ENCODE results near the gene CASZ1.

Gene CASZ1, protein sequence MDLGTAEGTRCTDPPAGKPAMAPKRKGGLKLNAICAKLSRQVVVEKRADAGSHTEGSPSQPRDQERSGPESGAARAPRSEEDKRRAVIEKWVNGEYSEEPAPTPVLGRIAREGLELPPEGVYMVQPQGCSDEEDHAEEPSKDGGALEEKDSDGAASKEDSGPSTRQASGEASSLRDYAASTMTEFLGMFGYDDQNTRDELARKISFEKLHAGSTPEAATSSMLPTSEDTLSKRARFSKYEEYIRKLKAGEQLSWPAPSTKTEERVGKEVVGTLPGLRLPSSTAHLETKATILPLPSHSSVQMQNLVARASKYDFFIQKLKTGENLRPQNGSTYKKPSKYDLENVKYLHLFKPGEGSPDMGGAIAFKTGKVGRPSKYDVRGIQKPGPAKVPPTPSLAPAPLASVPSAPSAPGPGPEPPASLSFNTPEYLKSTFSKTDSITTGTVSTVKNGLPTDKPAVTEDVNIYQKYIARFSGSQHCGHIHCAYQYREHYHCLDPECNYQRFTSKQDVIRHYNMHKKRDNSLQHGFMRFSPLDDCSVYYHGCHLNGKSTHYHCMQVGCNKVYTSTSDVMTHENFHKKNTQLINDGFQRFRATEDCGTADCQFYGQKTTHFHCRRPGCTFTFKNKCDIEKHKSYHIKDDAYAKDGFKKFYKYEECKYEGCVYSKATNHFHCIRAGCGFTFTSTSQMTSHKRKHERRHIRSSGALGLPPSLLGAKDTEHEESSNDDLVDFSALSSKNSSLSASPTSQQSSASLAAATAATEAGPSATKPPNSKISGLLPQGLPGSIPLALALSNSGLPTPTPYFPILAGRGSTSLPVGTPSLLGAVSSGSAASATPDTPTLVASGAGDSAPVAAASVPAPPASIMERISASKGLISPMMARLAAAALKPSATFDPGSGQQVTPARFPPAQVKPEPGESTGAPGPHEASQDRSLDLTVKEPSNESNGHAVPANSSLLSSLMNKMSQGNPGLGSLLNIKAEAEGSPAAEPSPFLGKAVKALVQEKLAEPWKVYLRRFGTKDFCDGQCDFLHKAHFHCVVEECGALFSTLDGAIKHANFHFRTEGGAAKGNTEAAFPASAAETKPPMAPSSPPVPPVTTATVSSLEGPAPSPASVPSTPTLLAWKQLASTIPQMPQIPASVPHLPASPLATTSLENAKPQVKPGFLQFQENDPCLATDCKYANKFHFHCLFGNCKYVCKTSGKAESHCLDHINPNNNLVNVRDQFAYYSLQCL (N-terminal part only)

DNA sequence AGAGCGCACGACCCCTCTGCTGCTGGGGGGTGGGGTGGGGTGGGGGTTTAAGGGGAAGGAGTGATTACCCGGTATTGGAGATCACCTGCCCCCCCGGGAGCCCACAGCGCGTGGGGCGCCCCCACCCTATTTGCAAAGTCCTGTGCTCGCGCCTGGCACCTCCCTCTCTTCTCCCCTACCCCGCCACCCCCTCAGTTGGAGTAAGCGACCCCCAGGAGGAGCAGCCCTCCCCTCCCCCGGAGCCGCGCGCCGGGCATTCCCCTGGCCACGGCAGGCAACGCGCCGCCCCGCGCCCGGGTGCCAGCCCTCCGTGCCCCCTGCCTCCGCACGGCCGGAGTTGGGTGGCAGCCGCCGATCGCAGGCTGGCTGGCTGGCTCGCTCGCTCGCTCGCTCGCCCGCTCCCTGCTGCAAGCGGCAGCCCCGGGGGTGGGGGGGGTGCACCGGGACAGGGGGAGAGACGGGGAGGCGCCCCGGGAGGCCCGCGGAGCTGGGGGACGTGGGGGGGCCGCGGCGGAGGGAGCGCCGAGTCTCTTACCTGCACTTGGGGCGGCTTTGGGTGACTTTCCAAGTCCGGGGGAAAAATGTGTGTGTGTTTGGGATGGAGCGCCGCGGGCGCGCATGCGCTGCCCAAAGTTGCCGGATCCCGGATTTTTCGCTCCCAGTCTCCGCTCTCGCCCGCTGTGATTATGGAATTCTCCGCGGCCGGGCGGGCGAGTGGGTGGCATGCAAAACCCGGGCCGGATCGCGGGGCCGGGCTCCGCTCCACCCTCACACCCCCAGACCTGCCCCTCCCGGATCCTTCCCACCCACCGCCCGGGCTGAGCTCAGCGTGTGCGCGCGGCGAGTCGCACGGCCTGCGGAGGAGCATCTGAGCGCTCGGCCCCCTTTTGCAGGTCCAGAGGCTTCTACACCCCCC lies at the start of gene CASZ1:
Gene CASZ1, minus strand, starts transcription at position 618 of the 916 bp plus-strand sequence. CDS start 102,757 bp downstream, outside the sequence.
- DNase-seq, result no peak

DNA sequence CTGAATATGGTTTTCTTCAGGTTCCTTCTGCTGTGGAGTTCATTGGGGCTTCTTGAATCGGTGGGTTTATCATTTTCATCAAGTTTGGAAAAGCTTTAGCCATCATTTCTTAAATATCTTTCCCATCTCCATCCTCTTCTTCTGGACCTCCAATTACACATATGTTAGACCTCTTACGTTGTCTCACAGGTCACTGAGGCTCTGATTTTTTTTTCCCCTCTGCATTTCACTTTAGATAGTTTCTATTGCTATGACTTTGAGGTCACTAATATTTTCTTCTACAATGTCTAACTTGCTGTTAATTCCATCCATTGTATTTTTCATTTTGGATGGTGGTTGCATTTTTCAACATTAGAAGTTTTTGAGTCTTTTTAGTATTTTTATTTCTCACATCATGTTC lies 47.3 kb upstream of the CASZ1 start:
- DNase-seq, result no peak

DNA sequence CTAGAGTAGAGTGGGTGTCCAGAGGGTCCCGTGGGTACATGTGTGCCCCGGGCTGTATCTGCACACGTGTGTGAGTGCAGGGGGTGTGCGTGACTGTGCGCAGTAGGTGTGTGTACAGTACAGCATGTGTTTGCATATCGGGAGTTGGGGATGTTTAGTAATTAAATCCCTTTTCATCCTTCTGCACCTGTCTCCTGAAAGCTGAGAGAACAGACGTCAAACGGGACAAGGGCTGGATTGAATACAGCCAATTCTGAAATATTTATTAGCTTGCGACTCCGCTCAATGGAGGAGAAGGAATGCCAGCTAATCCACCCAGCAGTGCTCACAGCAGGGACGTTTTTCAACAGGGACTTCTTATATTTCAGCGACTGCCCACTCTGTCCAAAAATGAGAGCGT lies 44.7 kb upstream of the CASZ1 start:
- no peak for DNase-seq

DNA sequence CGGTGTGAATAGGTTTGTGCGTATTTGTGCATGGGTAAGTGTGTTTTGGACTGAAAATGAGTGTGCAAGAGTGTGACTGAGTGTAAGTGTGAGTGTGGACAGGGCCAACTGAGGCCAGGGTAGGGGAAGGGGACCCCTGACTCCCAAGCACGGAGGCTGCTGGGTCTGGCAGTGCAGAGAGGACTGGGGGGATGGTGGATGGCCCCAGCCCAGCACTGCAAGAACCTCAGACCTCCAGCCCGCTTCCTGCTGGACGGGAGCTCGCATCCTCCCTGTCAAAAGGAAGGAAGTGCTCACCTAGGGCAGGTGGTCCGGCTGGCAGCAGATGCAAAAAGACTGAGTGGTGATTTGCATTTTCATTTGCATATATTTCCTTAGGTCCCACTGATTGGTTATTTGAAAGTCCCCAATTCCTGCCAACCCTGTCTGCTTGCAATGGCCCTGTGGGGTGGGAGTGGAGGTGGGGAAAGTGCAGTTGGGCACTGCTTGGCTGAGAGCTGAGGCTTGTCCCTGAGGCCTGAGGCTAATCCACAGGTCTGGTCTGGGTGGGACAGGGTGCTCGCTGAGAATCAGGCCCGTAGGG lies 42.8 kb upstream of the CASZ1 start:
- no peak for DNase-seq

DNA sequence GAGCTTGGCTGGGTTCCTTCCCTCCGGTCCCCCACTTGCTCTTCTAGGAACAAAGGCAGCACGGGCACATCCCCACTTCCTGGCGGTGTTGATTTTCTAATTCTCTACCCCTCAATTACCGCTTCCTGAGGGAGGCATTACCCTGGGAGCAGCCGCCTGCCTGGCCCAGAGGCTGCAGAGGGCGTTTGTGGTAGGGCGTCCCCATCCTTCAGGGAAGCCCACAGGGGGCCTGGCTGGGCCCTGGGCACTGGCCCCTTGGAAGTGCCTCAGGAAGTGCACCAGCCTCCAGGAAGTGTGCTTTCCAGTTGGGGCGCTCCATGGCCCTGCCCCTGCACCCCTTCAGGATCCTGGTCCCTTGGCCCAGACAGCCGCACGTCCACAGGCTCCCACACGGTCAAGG lies 42.1 kb upstream of the CASZ1 start:
- DNase-seq, result no peak

DNA sequence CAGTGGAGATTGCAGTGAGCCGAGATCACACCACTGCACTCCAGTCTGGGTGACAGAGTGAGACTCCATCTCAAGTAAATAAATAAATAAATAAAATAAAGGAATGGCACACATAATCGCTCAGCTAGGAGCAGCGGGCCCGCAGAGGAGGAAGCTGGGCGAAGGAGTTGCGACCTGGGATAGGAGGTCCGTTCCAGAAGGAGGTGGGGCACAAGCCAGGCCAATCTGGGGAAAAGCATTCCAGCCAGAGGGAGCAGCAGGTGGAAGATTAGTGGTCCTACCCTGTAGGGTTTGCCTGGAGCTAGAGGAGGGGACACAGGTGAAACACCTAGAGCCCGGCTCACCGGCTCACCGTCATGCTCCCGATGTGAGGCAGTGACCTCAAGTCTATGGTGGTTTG lies 40.3 kb upstream of the CASZ1 start:
- DNase-seq, result no peak

DNA sequence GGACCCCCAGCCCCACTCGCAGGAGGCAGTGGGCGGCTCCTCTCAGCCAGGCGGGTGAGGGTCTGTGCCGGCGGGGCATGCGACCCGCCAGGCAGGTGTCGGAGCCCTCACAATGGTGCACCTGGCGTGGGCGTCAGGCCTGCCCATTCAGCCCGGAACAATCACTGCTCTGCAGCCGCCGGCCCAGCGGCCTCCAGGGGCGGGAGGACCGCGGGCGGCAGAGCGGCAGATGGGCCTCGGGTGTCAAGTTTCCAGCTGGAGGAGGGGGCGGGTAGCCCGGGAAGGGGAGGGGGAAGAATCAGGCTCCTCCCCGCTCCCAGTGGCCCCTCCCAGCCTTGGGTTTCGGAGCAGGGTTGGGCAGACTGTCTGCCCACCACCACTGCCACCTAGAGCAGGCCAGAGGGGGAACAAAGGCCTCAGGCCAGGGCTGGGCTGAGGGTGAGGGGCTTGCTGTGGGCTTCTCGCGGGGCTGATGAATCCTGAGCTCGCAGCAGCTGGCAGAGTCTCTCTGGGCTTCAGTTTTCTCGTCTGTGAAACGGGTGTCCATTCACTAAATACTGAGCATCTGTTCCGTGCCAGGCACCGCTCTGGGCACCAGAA lies 39.5 kb upstream of the CASZ1 start:
- no peak for DNase-seq

DNA sequence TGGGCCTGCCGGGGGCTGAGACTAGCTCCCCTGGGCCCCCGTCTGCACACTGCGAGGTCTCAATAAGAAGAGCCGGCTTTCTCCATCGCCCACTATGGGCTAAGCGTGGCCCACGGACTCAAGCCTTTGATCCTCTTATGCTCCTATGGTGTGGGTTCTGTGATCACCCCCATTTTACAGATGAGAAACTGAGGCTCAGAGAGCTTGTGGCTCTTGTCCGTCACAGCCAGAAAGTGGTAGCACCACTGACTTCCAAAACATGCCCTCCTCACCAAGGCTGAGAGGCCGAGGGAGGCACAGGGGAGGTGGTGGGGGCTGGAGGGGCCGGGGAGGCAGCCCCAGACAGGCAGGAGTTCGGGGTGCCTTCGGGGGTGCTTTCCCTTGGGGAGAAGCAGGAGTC lies 39.0 kb upstream of the CASZ1 start:
- no peak for DNase-seq

DNA sequence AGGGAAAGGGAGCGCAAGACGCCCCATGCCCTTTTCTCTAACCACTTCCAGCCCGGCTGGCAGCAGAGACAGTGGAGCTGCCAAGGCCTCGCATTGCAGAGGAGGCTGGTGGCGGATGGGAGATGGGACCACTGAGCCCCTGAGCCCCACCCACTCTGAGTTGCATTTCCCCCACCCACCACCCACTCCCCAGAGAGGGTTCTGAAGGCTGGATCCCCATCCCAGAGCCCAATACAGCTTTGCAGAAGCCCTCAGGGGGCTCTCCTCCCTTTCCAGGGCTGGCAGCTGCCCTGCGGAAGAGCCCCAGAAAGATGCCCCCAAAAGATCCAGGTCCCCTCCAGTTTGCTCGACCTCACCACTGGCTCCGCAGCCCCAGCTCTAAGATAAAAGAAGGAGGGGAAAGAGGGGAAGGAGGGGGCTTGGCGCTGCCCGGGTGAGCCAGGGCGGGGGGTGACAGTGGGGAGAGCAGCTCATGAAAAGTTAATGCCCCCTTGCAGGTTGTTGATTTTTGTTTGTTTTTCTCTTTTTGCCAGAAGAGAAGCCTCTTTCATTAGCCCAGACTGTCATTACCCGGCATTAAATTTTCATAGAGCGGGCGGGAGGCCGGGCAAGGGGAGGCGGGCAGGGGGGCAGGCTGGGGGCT lies 38.4 kb upstream of the CASZ1 start:
- no peak for DNase-seq

DNA sequence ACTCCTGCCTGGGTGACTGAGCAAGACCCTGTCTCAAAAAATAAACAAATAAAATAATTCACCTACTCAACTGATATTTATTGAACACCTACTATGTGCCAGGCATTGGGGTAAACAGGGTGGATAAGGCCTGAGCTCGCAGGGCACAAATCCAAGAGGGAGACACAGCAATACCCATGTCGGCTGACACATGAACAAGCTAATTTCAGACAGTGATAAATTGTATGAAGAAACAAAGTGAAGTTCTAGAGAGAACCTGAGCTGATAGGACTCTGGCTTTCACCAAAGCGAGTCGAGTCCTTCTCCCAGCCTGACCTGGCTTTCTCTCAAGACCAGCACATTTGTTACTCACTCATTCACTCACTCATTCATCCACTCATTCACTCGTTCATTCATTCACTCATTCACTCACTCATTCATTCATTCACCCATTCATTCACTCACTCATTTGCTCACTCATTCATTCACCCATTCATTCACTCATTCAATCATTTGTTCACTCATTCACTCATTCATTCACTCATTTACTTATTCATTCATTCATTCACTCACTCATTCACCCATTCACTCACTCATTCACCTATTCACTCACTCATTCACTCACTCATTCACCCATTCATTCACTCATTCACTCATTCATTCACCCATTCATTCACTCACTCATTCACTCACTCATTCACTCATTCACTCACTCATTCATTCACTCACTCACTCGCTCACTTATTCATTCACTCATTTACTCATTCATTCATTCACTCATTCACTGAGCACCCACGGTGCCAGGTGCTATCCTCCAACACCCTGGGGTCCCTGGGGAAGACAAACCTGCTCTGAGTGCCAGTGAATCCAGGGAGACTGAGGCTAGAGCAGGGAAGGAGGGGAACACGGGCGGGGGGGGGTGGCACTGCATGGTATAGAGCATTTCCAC lies 37.4 kb upstream of the CASZ1 start:
- DNase-seq, result no peak

DNA sequence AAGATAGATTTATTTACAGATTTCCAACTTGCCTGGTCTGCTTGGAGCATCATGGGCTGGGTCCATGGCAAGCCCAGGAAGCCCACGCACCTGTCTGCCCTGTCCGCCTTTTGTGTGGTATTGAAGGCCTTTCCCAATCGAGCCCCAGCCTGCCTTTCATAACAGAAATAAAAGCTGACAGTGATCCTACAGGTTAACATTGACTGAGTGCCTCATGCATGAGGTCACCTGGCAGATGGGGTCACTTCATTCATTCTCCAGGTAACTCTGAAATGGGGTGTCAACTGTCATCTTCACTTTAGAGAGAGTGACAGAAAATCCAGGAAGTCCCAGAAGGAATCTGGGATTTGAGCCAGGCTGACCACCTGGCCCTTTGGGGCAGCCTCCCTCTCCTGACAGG lies 36.3 kb upstream of the CASZ1 start:
- DNase-seq, result no peak

DNA sequence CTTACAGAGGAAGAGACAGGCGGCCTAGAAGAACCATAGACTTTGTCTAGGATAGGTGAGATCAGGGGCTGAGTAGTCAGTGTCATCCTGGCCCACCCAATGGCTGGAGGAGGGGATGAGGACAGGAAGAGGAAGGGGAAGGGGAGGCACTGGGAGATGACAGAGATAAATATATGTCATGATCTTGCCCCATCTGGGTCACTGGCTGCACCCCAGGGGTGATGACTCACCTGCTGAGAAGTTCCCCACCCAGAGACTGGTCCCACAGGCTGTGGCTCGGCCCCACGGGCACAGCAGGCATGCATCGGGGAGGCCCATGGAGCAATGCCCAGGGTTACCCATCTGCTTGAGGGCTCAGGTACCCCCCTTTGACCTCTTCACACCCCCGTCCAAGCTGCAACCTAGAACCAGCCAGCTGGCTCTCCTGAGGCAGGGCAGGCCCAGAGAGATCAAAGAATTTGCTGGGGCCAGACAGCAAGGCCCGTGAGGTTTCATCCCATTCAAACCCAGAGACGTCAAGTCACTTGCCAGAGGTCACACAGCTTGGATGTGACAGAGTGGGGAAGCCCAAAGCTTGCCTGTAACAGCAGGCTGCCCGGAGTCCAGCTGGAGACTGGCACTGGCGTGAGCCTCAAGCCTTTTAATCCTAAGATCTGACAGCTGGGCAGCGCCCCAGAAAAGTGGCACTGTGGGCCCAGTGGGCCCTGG lies 34.7 kb upstream of the CASZ1 start:
- DNase-seq, result no peak

DNA sequence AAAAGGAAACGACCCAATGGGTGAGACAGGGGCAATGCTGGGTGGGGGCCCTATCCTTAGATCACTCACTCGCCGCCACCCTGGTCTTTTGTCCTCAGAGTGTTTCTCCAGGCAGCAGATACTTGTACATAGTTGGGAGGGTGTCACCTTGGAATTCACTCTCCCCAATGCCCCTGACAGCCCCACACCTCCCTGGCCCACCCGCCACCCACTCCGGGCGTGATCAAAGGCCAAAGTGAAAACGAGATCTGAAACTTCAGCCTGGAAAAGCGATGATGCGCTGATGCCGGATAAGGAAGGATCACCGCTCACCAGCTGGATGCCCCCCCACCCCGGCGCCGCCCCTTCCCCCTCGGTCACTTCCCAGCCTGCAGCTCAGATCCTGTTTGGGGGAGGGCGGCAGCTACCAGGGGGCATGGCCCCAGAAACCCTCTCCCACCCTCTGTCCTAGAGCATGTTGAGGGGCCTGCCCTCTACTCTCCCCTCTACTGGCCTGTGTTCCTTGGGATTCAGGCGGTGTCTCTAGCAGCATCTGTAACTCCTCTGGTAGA lies 33.6 kb upstream of the CASZ1 start:
- no peak for DNase-seq

DNA sequence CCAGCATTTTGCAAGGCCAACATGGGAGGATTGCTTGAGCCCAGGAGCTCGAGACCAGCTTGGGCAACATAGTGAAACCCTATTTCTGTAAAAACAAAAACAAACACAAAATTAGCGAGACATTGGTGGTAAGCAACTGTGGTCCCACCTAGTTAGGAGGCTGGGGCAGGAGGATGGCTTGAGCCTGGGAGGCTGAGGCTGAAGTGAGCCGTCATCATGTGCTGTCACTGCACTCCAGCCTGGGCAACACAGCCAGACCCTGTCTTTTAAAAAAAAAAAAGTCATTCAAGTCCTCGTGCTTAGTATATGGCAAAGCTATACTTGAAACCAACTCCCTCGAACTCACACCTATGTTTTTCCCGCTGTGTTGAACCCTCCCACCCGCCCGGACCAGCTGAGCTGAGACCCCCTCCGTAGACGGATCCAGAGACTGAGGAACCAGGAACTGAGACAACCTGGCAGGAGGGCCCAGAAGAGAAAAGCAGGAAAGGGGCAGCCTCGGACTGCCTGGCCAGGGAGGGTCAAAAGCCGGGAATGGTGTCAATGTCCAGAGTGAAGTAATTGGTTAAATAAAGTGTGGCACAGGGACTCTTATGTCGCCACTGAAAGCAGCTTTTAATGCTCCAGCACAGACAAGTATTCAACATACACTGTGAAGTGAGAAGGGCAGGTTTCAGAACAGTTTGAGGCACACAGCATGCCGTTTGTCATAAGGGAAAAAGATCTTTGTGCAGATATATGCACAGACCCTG lies 32.8 kb upstream of the CASZ1 start:
- no peak for DNase-seq

DNA sequence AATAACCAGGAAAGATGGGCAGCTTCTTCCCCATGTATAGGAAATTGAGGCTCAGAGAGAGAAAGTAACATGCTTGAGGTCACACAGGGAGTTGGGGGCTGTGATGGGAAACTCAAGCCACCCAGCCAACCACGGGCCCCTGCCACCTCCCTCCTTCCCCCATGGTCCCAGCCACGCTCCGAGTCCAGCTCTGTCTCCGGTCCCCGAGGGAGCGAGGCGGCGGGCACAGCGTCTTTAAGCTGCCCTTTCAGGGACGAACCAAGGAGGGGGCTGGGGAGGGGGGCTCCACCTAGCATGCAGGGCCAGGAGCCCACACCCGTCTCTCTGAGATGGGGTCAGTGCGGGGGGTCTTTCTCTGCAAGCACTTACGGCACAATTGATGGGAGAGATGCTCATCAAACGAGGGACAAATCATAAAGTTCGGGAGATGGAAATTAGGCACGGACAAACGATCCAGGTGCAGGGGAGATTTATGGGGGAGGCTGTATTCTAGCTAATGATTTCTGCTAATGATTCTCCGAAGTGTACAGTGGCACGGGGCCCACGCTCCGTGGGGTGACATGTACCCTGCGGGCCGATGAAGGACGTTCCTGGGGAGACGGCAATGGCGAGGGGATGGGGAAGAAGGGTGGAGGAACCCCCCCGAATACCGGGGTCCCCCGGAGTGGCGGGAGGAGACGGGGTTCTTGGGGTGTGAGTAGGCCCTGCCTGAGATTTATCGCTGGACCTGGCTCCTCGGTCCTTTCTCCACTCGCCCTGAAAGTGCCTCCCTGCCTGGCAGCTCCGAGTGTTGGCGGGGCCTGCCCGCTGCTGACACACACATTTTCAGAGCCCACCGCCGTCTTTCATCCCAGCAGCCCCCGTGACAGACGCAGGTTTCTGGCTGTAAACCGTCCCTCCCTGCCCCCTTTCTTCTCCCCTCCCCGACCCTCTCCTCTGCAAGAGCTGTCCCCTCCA lies 31.2 kb upstream of the CASZ1 start:
- DNase-seq, result no peak

DNA sequence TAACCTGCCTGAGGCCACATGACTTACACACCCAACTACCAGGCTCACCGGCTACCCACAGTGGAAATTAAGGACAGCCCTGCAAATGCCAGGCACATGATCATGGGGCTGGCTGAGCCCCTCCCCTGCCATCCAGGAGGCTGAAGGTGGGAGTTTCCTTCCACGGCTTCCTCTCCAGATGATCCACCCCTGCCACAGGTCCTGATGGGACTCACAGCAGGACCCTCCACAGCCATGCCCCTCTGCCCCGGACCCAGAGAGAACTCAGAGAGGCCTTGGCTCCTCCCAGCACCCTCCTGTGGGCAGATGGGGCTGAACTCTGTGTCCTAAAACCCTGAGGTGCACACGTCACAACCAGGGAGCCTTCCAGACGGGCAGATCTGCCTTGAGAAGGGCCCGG lies 29.1 kb upstream of the CASZ1 start:
- no peak for DNase-seq

All from stimulated activated CD4-positive, alpha-beta T cell treated with anti-CD3 and anti-CD28 coated beads, Interleukin-4, amount 100 ng/mL, for 24 hours (primary cell).